Mesodermal cell (in vitro differentiated cells): ENCODE results near the gene GINS1.

Experiments
- H3K27ac ChIP-seq: 2 replicates; pipeline ENCODE4 v1.7.0; 2013; ENCODE audit warnings: mild to moderate bottlenecking, low read depth, low read length, moderate library complexity; ENCODE audit not compliant: severe bottlenecking
- H3K36me3 ChIP-seq: 2 replicates; pipeline ENCODE4 v1.7.1; 2013; ENCODE audit warnings: mild to moderate bottlenecking, low read length, moderate library complexity; ENCODE audit not compliant: control insufficient read depth, insufficient read depth
- H3K4me1 ChIP-seq: one replicate; pipeline ENCODE4 v1.7.1; 2013; ENCODE audit warnings: mild to moderate bottlenecking, low read length; ENCODE audit not compliant: insufficient read depth, control insufficient read depth, poor library complexity, severe bottlenecking
- H3K4me3 ChIP-seq: 2 replicates; pipeline ENCODE4 v1.7.0; 2013; ENCODE audit warnings: low read length, control low read depth, mild to moderate bottlenecking; ENCODE audit not compliant: insufficient read depth, poor library complexity, severe bottlenecking; ENCODE audit errors: extremely low read depth
- H3K9me3 ChIP-seq: 2 replicates; pipeline ENCODE4 v1.7.1; 2013; ENCODE audit warnings: mild to moderate bottlenecking, low read length, moderate library complexity; ENCODE audit not compliant: control insufficient read depth
- WGBS, 2 experiments: methylation state at CpG; one replicate each; pipeline ENCODE4 v1.1.5; 2013; ENCODE audit warnings: missing lambda C conversion rate in 2 of 2; ENCODE audit not compliant: insufficient coverage in 2 of 2; 5-methylcytosine and 5-hydroxymethylcytosine counted together

Gene GINS1

GRCh38 chr20:25372584-25373336 is 34.7 kb upstream of the GINS1 start:
- Histone ChIP-seq H3K36me3 (peaks cover 23% of the 10 kb centered on the region), H3K9me3 (no peaks in the 10 kb centered on the region), H3K4me3 (no peak overlapping the region), H3K4me1 (no peaks in the 10 kb centered on the region), H3K27ac (no peak overlapping the region)
- WGBS, 2 experiments, result 81 to 98% methylated on average over 5 to 6 of the region's 10 CpGs

GRCh38 chr20:25374842-25375241 is 32.6 kb upstream of the GINS1 start:
- Histone ChIP-seq H3K36me3 (peaks cover 19% of the 10 kb centered on the region), H3K4me1 (no peaks in the 10 kb centered on the region)

GRCh38 chr20:25376236-25376635 is 31.2 kb upstream of the GINS1 start:
- Histone ChIP-seq H3K36me3 (peaks cover 31% of the 10 kb centered on the region), H3K4me1 (no peaks in the 10 kb centered on the region), H3K27ac (no peak overlapping the region), H3K9me3 (no peaks in the 10 kb centered on the region), H3K4me3 (no peak overlapping the region)
- WGBS, 2 experiments, result 100% methylated on average over 4 of the region's 4 CpGs

More at GRCh38 chr20:25374842-25375241, 32.6 kb upstream of the GINS1 start:
- WGBS, 2 experiments, result 94 to 100% methylated on average over 2 of the region's 2 CpGs
- no peak overlapping the region for H3K4me3 ChIP-seq
- H3K27ac ChIP-seq, result no peak overlapping the region
- no peaks in the 10 kb centered on the region for H3K9me3 ChIP-seq

GRCh38 chr20:25376886-25377285 is 30.6 kb upstream of the GINS1 start:
- no peaks in the 10 kb centered on the region for H3K4me1 ChIP-seq
- no peak overlapping the region for H3K27ac ChIP-seq
- 83 to 86% methylated on average over 1 of the region's 2 CpGs for WGBS, 2 experiments
- no peak overlapping the region for H3K4me3 ChIP-seq
- peaks cover 31% of the 10 kb centered on the region for H3K36me3 ChIP-seq
- H3K9me3 ChIP-seq, result no peaks in the 10 kb centered on the region

GRCh38 chr20:25378189-25378883 is 29.1 kb upstream of the GINS1 start:
- no peaks in the 10 kb centered on the region for H3K9me3 ChIP-seq
- H3K4me1 ChIP-seq, result peaks cover 3% of the 10 kb centered on the region
- H3K36me3 ChIP-seq, result peaks cover 35% of the 10 kb centered on the region
- no peak overlapping the region for H3K4me3 ChIP-seq
- H3K27ac ChIP-seq, result no peak overlapping the region
- 87 to 97% methylated on average over 3 of the region's 5 CpGs for WGBS, 2 experiments

GRCh38 chr20:25378884-25379733 is 28.4 kb upstream of the GINS1 start:
- Histone ChIP-seq H3K36me3 (peaks cover 32% of the 10 kb centered on the region), H3K9me3 (no peaks in the 10 kb centered on the region), H3K4me1 (peaks cover 4% of the 10 kb centered on the region), H3K4me3 (no peak overlapping the region), H3K27ac (no peak overlapping the region)
- 91 to 95% methylated on average over 9 to 10 of the region's 10 CpGs for WGBS, 2 experiments

- Histone ChIP-seq H3K36me3 (peaks cover 32% of the 10 kb centered on the region), H3K4me1 (peaks cover 4% of the 10 kb centered on the region), H3K9me3 (no peaks in the 10 kb centered on the region), H3K4me3 (no peak overlapping the region), H3K27ac (no peak overlapping the region)
- 92 to 93% methylated on average over 4 to 5 of the region's 7 CpGs for WGBS, 2 experiments
Measured at GRCh38 chr20:25380945-25381614, 26.4 kb upstream of the GINS1 start.

GRCh38 chr20:25382704-25383370 is 24.6 kb upstream of the GINS1 start:
- Histone ChIP-seq H3K4me3 (no peak overlapping the region), H3K9me3 (no peaks in the 10 kb centered on the region), H3K4me1 (peaks cover 4% of the 10 kb centered on the region), H3K36me3 (peaks cover 32% of the 10 kb centered on the region), H3K27ac (no peak overlapping the region)
- 93 to 94% methylated on average over 2 to 4 of the region's 5 CpGs for WGBS, 2 experiments

GRCh38 chr20:25389401-25389857 is 18.0 kb upstream of the GINS1 start:
- H3K27ac ChIP-seq, result peak overlapping the region; percentile 79
- peak overlapping the region; percentile 88 for H3K4me3 ChIP-seq
- 0 to 12% methylated on average over 12 to 13 of the region's 19 CpGs for WGBS, 2 experiments
- no peaks in the 10 kb centered on the region for H3K9me3 ChIP-seq
- peaks cover 20% of the 10 kb centered on the region for H3K36me3 ChIP-seq
- H3K4me1 ChIP-seq, result no peaks in the 10 kb centered on the region
